ENCODE results near the gene CZIB. TPM values are rescaled to one million over a fixed set of nuclear protein-coding genes. Genes with fewer than 3 reads are reported as not detected.

Gene CZIB
- total RNA-seq, 2 experiments from 2014 or later = 44.6 to 51.4 TPM

DNA sequence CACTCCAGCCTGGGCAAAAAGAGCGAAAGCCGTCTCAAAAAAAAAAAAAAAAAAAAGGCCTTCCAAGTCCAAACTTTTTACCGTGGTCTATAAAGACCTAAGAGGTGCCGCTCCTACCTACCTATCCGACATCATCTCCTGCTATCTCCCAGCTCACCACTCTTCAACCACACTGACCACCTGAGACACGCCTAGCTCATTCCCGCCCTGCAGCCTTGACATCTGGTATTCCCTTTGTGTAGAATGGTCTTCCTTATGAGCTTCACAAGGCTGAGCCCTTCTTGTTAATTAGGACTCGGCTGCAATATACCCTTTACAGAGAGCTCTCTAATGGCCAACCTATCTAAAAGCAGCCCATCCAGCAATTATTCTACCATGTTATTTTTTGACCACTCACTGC is 17.2 kb upstream of the CZIB start:
- Histone ChIP-seq H2AFZ (ENCODE audit: low read length) (peak overlapping the region; percentile 84; the same call in 1 of the 2 replicates), H3K36me3 (ENCODE audit: insufficient read depth, low read length) (peaks cover 39% of the 10 kb centered on the region), H3K4me3 (ENCODE audit: low read depth, low read length, poor library complexity, severe bottlenecking) (peak overlapping the region; percentile 85), H3K27ac (ENCODE audit: low read depth, low read length, poor library complexity, severe bottlenecking) (no peak overlapping the region), H3K4me2 (ENCODE audit: low read length) (peak overlapping the region; percentile 92), H3K79me2 (ENCODE audit: insufficient read depth, low read depth, low read length) (peaks cover 26% of the 10 kb centered on the region), H3K9me3 (ENCODE audit: low read length) (no peaks in the 10 kb centered on the region), H3K4me1 (ENCODE audit: insufficient read depth, low read length, poor library complexity, severe bottlenecking) (peaks cover 27% of the 10 kb centered on the region), H4K20me1 (ENCODE audit: insufficient read depth, low read length) (0 out of 2 replicates have a peak, but pooled peaks cover 3% of the 10 kb centered on the region), H3K9me2 (ENCODE audit: insufficient read depth, low read length) (no peaks in the 10 kb centered on the region)
- no peak for DNase-seq (ENCODE audit: low spot score)
- TF ChIP-seq, protein P1, sequence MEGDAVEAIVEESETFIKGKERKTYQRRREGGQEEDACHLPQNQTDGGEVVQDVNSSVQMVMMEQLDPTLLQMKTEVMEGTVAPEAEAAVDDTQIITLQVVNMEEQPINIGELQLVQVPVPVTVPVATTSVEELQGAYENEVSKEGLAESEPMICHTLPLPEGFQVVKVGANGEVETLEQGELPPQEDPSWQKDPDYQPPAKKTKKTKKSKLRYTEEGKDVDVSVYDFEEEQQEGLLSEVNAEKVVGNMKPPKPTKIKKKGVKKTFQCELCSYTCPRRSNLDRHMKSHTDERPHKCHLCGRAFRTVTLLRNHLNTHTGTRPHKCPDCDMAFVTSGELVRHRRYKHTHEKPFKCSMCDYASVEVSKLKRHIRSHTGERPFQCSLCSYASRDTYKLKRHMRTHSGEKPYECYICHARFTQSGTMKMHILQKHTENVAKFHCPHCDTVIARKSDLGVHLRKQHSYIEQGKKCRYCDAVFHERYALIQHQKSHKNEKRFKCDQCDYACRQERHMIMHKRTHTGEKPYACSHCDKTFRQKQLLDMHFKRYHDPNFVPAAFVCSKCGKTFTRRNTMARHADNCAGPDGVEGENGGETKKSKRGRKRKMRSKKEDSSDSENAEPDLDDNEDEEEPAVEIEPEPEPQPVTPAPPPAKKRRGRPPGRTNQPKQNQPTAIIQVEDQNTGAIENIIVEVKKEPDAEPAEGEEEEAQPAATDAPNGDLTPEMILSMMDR (conservative IDR thresholded peaks at IDR 0.05; ENCODE audit: low read length) = no peak
- no peak for TF ChIP-seq EZH2phosphoT487 (IDR thresholded peaks at IDR 0.05; ENCODE audit: borderline replicate concordance, low read depth, low read length)
- ChIA-PET CTCF (ENCODE audit: unreplicated experiment) (no interaction called here), POLR2A (interaction anchor here (0.7 kb wide), 2 partner anchors 221 to 736 kb away, joined by 3 to 5 read pairs; no protein-coding TSS in a partner anchor)
- no TSS peak for BruUV-seq (replicated peaks)
- intact Hi-C loops (cut with micrococcal nuclease; ENCODE audit: unreplicated experiment) = no loop called here

GRCh38 chr1:53220962-53221286 is 490 bp upstream of the CZIB start:
- CTCF ChIA-PET (ENCODE audit: unreplicated experiment) = no interaction called here
- no peaks in the 10 kb centered on the region for H4K20me1 ChIP-seq (ENCODE audit: insufficient read depth, low read length)
- POLR2A ChIA-PET = interaction anchor here (0.6 to 1.3 kb wide), 8 partner anchors 8 to 80 kb away, joined by 3 to 4 read pairs (median 4); no protein-coding TSS in a partner anchor
- peak overlapping the region; percentile 80 for H3K4me3 ChIP-seq (ENCODE audit: low read depth, low read length, poor library complexity, severe bottlenecking)
- peak overlapping the region; percentile 91 for H3K4me2 ChIP-seq (ENCODE audit: low read length)
- H3K9me3 ChIP-seq (ENCODE audit: low read length) = no peaks in the 10 kb centered on the region
- H3K27ac ChIP-seq (ENCODE audit: low read depth, low read length, poor library complexity, severe bottlenecking) = peak overlapping the region; percentile 67
- BruUV-seq (replicated peaks) = TSS peak; percentile 98
- intact Hi-C loops (cut with micrococcal nuclease; ENCODE audit: unreplicated experiment) = loop anchor here (1.0 kb wide), 1 partner anchor 105 kb away; no protein-coding TSS in a partner anchor
- TF ChIP-seq, protein P1 (conservative IDR thresholded peaks at IDR 0.05; ENCODE audit: low read length) = no peak
- peaks cover 13% of the 10 kb centered on the region for H3K4me1 ChIP-seq (ENCODE audit: insufficient read depth, low read length, poor library complexity, severe bottlenecking)
- H2AFZ ChIP-seq (ENCODE audit: low read length) = peak overlapping the region; percentile 50; the same call in 1 of the 2 replicates
- H3K9me2 ChIP-seq (ENCODE audit: insufficient read depth, low read length) = no peaks in the 10 kb centered on the region
- no peak for DNase-seq (ENCODE audit: low spot score)
- H3K36me3 ChIP-seq (ENCODE audit: insufficient read depth, low read length) = peaks cover 29% of the 10 kb centered on the region
- peaks cover 8% of the 10 kb centered on the region; the same call in 1 of the 2 replicates for H3K79me2 ChIP-seq (ENCODE audit: insufficient read depth, low read depth, low read length)

GRCh38 chr1:53219711-53220110 is 723 bp downstream of the CZIB start:
- DNase-seq (ENCODE audit: low spot score) = no peak
- H3K27ac ChIP-seq (ENCODE audit: low read depth, low read length, poor library complexity, severe bottlenecking) = peak overlapping the region; percentile 67
- no peaks in the 10 kb centered on the region for H3K9me3 ChIP-seq (ENCODE audit: low read length)
- peak overlapping the region; percentile 80 for H3K4me3 ChIP-seq (ENCODE audit: low read depth, low read length, poor library complexity, severe bottlenecking)
- ChIA-PET POLR2A (interaction anchor here (0.6 to 1.1 kb wide), 3 partner anchors 12 to 334 kb away, joined by 3 to 4 read pairs (median 3); no protein-coding TSS in a partner anchor), CTCF (ENCODE audit: unreplicated experiment) (no interaction called here)
- intact Hi-C loops (cut with micrococcal nuclease; ENCODE audit: unreplicated experiment) = loop anchor here (1.0 kb wide), 1 partner anchor 107 kb away; no protein-coding TSS in a partner anchor
- peak overlapping the region; percentile 91 for H3K4me2 ChIP-seq (ENCODE audit: low read length)
- BruUV-seq (replicated peaks) = TSS peak; percentile 73
- H3K4me1 ChIP-seq (ENCODE audit: insufficient read depth, low read length, poor library complexity, severe bottlenecking) = peaks cover 13% of the 10 kb centered on the region
- no peak for TF ChIP-seq EZH2phosphoT487 (IDR thresholded peaks at IDR 0.05; ENCODE audit: borderline replicate concordance, low read depth, low read length)
- TF ChIP-seq, protein P1 (conservative IDR thresholded peaks at IDR 0.05; ENCODE audit: low read length) = 0 out of 2 replicates have a peak, but pooled peaks have one; percentile 10
- H2AFZ ChIP-seq (ENCODE audit: low read length) = peak overlapping the region; percentile 50; the same call in 1 of the 2 replicates
- peaks cover 28% of the 10 kb centered on the region; the same call in 1 of the 2 replicates for H3K36me3 ChIP-seq (ENCODE audit: insufficient read depth, low read length)
- no peaks in the 10 kb centered on the region for H4K20me1 ChIP-seq (ENCODE audit: insufficient read depth, low read length)
- no peaks in the 10 kb centered on the region for H3K9me2 ChIP-seq (ENCODE audit: insufficient read depth, low read length)
- H3K79me2 ChIP-seq (ENCODE audit: insufficient read depth, low read depth, low read length) = peaks cover 8% of the 10 kb centered on the region; the same call in 1 of the 2 replicates
